Effector CD8-positive, alpha-beta T cell (primary cell): Measurements from ENCODE around the gene COX5A.

Source experiments
- DNase-seq: peaks from one replicate; lab custom pipeline; 2025; lab: John Stamatoyannopoulos, UW
- total RNA-seq, 4 experiments: gene quantifications; one replicate each; lab custom pipeline; 2026; lab: John Stamatoyannopoulos, UW

Gene COX5A
- 25.4 to 63.8 (median 34.2) reads per million in 4 experiments for total RNA-seq

- DNase-seq, result peak; percentile 79
Observed at GRCh38 chr15:74937590-74938371, at the start of gene COX5A. Gene COX5A (minus strand): TSS chr15:74938073. CDS start chr15:74938014, 59 bp downstream.

GRCh38 chr15:74983725-74984231, 45.9 kb upstream of the COX5A start:
- no peak for DNase-seq

GRCh38 chr15:74982183-74982582, 44.3 kb upstream of the COX5A start:
- no peak for DNase-seq

- DNase-seq, result no peak
Observed at GRCh38 chr15:74978503-74978902, 40.6 kb upstream of the COX5A start.

GRCh38 chr15:74978077-74978476, 40.2 kb upstream of the COX5A start:
- DNase-seq, result no peak

- DNase-seq, result no peak
Observed at GRCh38 chr15:74977599-74977998, 39.7 kb upstream of the COX5A start.

GRCh38 chr15:74976159-74976558, 38.3 kb upstream of the COX5A start:
- no peak for DNase-seq

GRCh38 chr15:74967670-74968069, 29.8 kb upstream of the COX5A start:
- DNase-seq, result no peak

GRCh38 chr15:74964794-74965193, 26.9 kb upstream of the COX5A start:
- no peak for DNase-seq

- no peak for DNase-seq
Observed at GRCh38 chr15:74963213-74963612, 25.3 kb upstream of the COX5A start.

- no peak for DNase-seq
Observed at GRCh38 chr15:74962671-74963070, 24.8 kb upstream of the COX5A start.

GRCh38 chr15:74962219-74962618, 24.3 kb upstream of the COX5A start:
- no peak for DNase-seq

- DNase-seq, result no peak
Observed at GRCh38 chr15:74961616-74962015, 23.7 kb upstream of the COX5A start.

- DNase-seq, result no peak
Observed at GRCh38 chr15:74960995-74961588, 23.2 kb upstream of the COX5A start.

GRCh38 chr15:74960286-74960685, 22.4 kb upstream of the COX5A start:
- no peak for DNase-seq

- DNase-seq, result no peak
Observed at GRCh38 chr15:74959586-74959939, 21.7 kb upstream of the COX5A start.

- DNase-seq, result no peak
Observed at GRCh38 chr15:74958908-74959585, 21.2 kb upstream of the COX5A start.

GRCh38 chr15:74958320-74958907, 20.5 kb upstream of the COX5A start:
- DNase-seq, result no peak

GRCh38 chr15:74957476-74958035, 19.7 kb upstream of the COX5A start:
- no peak for DNase-seq

- peak; percentile 36 for DNase-seq
Observed at GRCh38 chr15:74956648-74957475, 19.0 kb upstream of the COX5A start, which contains the start of gene RPP25. Gene RPP25 (minus strand): TSS chr15:74956772. CDS start chr15:74956583, 189 bp downstream.
